Stimulated activated CD4-positive, alpha-beta T cell treated with anti-CD3 and anti-CD28 coated beads, Interleukin-12 subunit alpha, Interleukin-12 subunit beta, amount 100 ng/mL, for 4 hours (primary cell): ENCODE results near the gene ALDH1L1.

ENCODE experiments used
- DNase-seq: peaks from one replicate; pipeline ENCODE4 v3.0.0-alpha.2; 2020

Gene ALDH1L1

GRCh38 chr3:126191246-126191645 lies 10.9 kb upstream of the ALDH1L1 start:
- no peak for DNase-seq

GRCh38 chr3:126187920-126188319 lies 7.5 kb upstream of the ALDH1L1 start:
- DNase-seq: no peak

GRCh38 chr3:126186749-126187148 lies 6.4 kb upstream of the ALDH1L1 start:
- DNase-seq: no peak

GRCh38 chr3:126186271-126186670 lies 5.9 kb upstream of the ALDH1L1 start:
- no peak for DNase-seq

GRCh38 chr3:126184465-126185000 lies 4.1 kb upstream of the ALDH1L1 start:
- DNase-seq: no peak

GRCh38 chr3:126181398-126181725 lies 976 bp upstream of the ALDH1L1 start:
- no peak for DNase-seq

- DNase-seq: no peak
Observed at GRCh38 chr3:126179825-126180476, 435 bp downstream of the ALDH1L1 start.

- DNase-seq: no peak
Observed at GRCh38 chr3:126170073-126170777, 10.2 kb downstream of the ALDH1L1 start.

GRCh38 chr3:126167566-126167965 lies 12.8 kb downstream of the ALDH1L1 start:
- no peak for DNase-seq

GRCh38 chr3:126166009-126166408 lies 14.4 kb downstream of the ALDH1L1 start:
- DNase-seq: no peak

GRCh38 chr3:126161309-126161708 lies 19.1 kb downstream of the ALDH1L1 start:
- DNase-seq: no peak

- no peak for DNase-seq
Observed at GRCh38 chr3:126160243-126161210, 19.9 kb downstream of the ALDH1L1 start.

- no peak for DNase-seq
Observed at GRCh38 chr3:126159476-126159875, 20.9 kb downstream of the ALDH1L1 start.

- no peak for DNase-seq
Observed at GRCh38 chr3:126158912-126159454, 21.4 kb downstream of the ALDH1L1 start.

- DNase-seq: no peak
Observed at GRCh38 chr3:126158016-126158911, 22.1 kb downstream of the ALDH1L1 start.

- no peak for DNase-seq
Observed at GRCh38 chr3:126157083-126157768, 23.2 kb downstream of the ALDH1L1 start.

GRCh38 chr3:126156468-126156867 lies 23.9 kb downstream of the ALDH1L1 start:
- no peak for DNase-seq

GRCh38 chr3:126155819-126156218 lies 24.6 kb downstream of the ALDH1L1 start:
- DNase-seq: no peak

- no peak for DNase-seq
Observed at GRCh38 chr3:126155280-126155640, 25.1 kb downstream of the ALDH1L1 start.

- DNase-seq: no peak
Observed at GRCh38 chr3:126154391-126155279, 25.8 kb downstream of the ALDH1L1 start.
